ENCODE data around the gene TSPAN17.

TSPAN17 gene

GRCh38 chr5:176629853-176630680, 17.2 kb upstream of the TSPAN17 start, which contains the start of the genes EIF4E1B and SNCB:
Gene EIF4E1B, plus strand, starts transcription at chr5:176630675. Its CDS starts 12,113 bp downstream, at chr5:176642788.
Gene SNCB, minus strand, starts transcription at chr5:176630534. Its CDS starts 880 bp downstream, at chr5:176629654.
- Mint-ChIP-seq H3K27ac (no peak within 1 kb of the TSS), H3K4me1 (peaks cover 43% of the 10 kb centered on the region), H3K9me3 (no peaks in the 10 kb centered on the region), H3K4me3 (peak within 1 kb of the TSS; percentile 46 to 71), H3K27me3 (peaks cover 98% of the 10 kb centered on the region)
- DNase-seq (peak; percentile 60 to 68), ATAC-seq (peak; percentile 90)

- H3K9me3 Mint-ChIP-seq: no peaks in the 10 kb centered on the region
- DNase-seq (no peak), ATAC-seq (no peak)
- peaks cover 96% of the 10 kb centered on the region for H3K27me3 Mint-ChIP-seq
- H3K27ac Mint-ChIP-seq: no peak overlapping the region
- H3K4me3 Mint-ChIP-seq: peak overlapping the region; percentile 33 to 62
- peaks cover 43% of the 10 kb centered on the region for H3K4me1 Mint-ChIP-seq
Observed at GRCh38 chr5:176630681-176631222, 16.5 kb upstream of the TSPAN17 start.

GRCh38 chr5:176631383-176632200, 15.7 kb upstream of the TSPAN17 start:
- Mint-ChIP-seq H3K27me3 (peaks cover 94% of the 10 kb centered on the region), H3K27ac (no peak overlapping the region), H3K9me3 (no peaks in the 10 kb centered on the region), H3K4me1 (peaks cover 43% of the 10 kb centered on the region), H3K4me3 (no peak overlapping the region)
- DNase-seq (no peak), ATAC-seq (no peak)

- H3K4me3 Mint-ChIP-seq: no peak overlapping the region
- ATAC-seq (no peak), DNase-seq (no peak)
- H3K27me3 Mint-ChIP-seq: peaks cover 94% of the 10 kb centered on the region
- H3K27ac Mint-ChIP-seq: no peak overlapping the region
- no peaks in the 10 kb centered on the region for H3K9me3 Mint-ChIP-seq
- H3K4me1 Mint-ChIP-seq: peaks cover 40% of the 10 kb centered on the region
Observed at GRCh38 chr5:176632745-176633144, 14.5 kb upstream of the TSPAN17 start.

GRCh38 chr5:176633598-176633997, 13.7 kb upstream of the TSPAN17 start:
- ATAC-seq: no peak
- peaks cover 31% of the 10 kb centered on the region for H3K4me1 Mint-ChIP-seq
- no peak overlapping the region for H3K27ac Mint-ChIP-seq
- peaks cover 91% of the 10 kb centered on the region for H3K27me3 Mint-ChIP-seq
- DNase-seq: no peak
- H3K9me3 Mint-ChIP-seq: no peaks in the 10 kb centered on the region
- no peak overlapping the region for H3K4me3 Mint-ChIP-seq

- no peak for ATAC-seq
Observed at GRCh38 chr5:176636426-176636825, 10.9 kb upstream of the TSPAN17 start.

GRCh38 chr5:176637556-176637955, 9.7 kb upstream of the TSPAN17 start:
- H3K27me3 Mint-ChIP-seq: peaks cover 54% of the 10 kb centered on the region
- ATAC-seq (no peak), DNase-seq (no peak)
- no peaks in the 10 kb centered on the region for H3K9me3 Mint-ChIP-seq
- H3K4me3 Mint-ChIP-seq: no peak overlapping the region
- peaks cover 19% of the 10 kb centered on the region for H3K4me1 Mint-ChIP-seq
- no peak overlapping the region for H3K27ac Mint-ChIP-seq

More at GRCh38 chr5:176636426-176636825, 10.9 kb upstream of the TSPAN17 start:
- H3K27me3 Mint-ChIP-seq: peaks cover 66% of the 10 kb centered on the region
- DNase-seq: no peak
- H3K4me1 Mint-ChIP-seq: peaks cover 19% of the 10 kb centered on the region
- no peak overlapping the region for H3K4me3 Mint-ChIP-seq
- no peak overlapping the region for H3K27ac Mint-ChIP-seq
- no peaks in the 10 kb centered on the region for H3K9me3 Mint-ChIP-seq

- no peaks in the 10 kb centered on the region for H3K9me3 Mint-ChIP-seq
- no peak overlapping the region for H3K4me3 Mint-ChIP-seq
- no peak for DNase-seq
- no peak for ATAC-seq
- H3K27me3 Mint-ChIP-seq: peaks cover 45% of the 10 kb centered on the region
- no peak overlapping the region for H3K27ac Mint-ChIP-seq
- peaks cover 19% of the 10 kb centered on the region for H3K4me1 Mint-ChIP-seq
Observed at GRCh38 chr5:176638437-176638836, 8.8 kb upstream of the TSPAN17 start.

- peaks cover 11% of the 10 kb centered on the region for H3K4me1 Mint-ChIP-seq
Observed at GRCh38 chr5:176639208-176639607, 8.1 kb upstream of the TSPAN17 start.

GRCh38 chr5:176639981-176640380, 7.3 kb upstream of the TSPAN17 start:
- Mint-ChIP-seq H3K9me3 (no peaks in the 10 kb centered on the region), H3K4me3 (no peak overlapping the region), H3K27me3 (peaks cover 30% of the 10 kb centered on the region), H3K27ac (no peak overlapping the region), H3K4me1 (peaks cover 11% of the 10 kb centered on the region)
- ATAC-seq (no peak), DNase-seq (no peak)

More at GRCh38 chr5:176639208-176639607, 8.1 kb upstream of the TSPAN17 start:
- no peak overlapping the region for H3K4me3 Mint-ChIP-seq
- DNase-seq (no peak), ATAC-seq (no peak)
- H3K27ac Mint-ChIP-seq: no peak overlapping the region
- H3K27me3 Mint-ChIP-seq: peaks cover 38% of the 10 kb centered on the region
- H3K9me3 Mint-ChIP-seq: no peaks in the 10 kb centered on the region

- DNase-seq: no peak
- Mint-ChIP-seq H3K4me3 (no peak overlapping the region), H3K4me1 (peaks cover 11% of the 10 kb centered on the region), H3K9me3 (no peaks in the 10 kb centered on the region), H3K27ac (no peak overlapping the region), H3K27me3 (peaks cover 24% of the 10 kb centered on the region)
- no peak for ATAC-seq
Observed at GRCh38 chr5:176640616-176641015, 6.7 kb upstream of the TSPAN17 start.

- Mint-ChIP-seq H3K4me1 (peaks cover 29% of the 10 kb centered on the region), H3K27me3 (peaks cover 5% of the 10 kb centered on the region), H3K27ac (no peak overlapping the region), H3K9me3 (no peaks in the 10 kb centered on the region), H3K4me3 (no peak overlapping the region)
- DNase-seq: no peak
- ATAC-seq: no peak
Observed at GRCh38 chr5:176642675-176643490, 4.4 kb upstream of the TSPAN17 start.

- Mint-ChIP-seq H3K27ac (no peak overlapping the region), H3K9me3 (no peaks in the 10 kb centered on the region), H3K27me3 (no peaks in the 10 kb centered on the region), H3K4me3 (no peak overlapping the region), H3K4me1 (peaks cover 37% of the 10 kb centered on the region)
- no peak for DNase-seq
- no peak for ATAC-seq
Observed at GRCh38 chr5:176643491-176644219, 3.6 kb upstream of the TSPAN17 start.

GRCh38 chr5:176644294-176644693, 3.0 kb upstream of the TSPAN17 start:
- no peaks in the 10 kb centered on the region for H3K27me3 Mint-ChIP-seq

More at GRCh38 chr5:176644294-176644693, 3.0 kb upstream of the TSPAN17 start:
- ATAC-seq (no peak), DNase-seq (no peak)
- Mint-ChIP-seq H3K9me3 (no peaks in the 10 kb centered on the region), H3K4me1 (peaks cover 43% of the 10 kb centered on the region), H3K4me3 (no peak overlapping the region), H3K27ac (no peak overlapping the region)

Measured in stimulated activated naive CD8-positive, alpha-beta T cell treated with anti-CD3 and anti-CD28 coated beads, Interleukin-15, amount 100 ng/mL, for 72 hours (primary cell).